HFFc6 (cell line): Measurements from ENCODE around the gene PRKG1. TPM values are rescaled to one million over a fixed set of nuclear protein-coding genes. Genes with fewer than 3 reads are reported as not detected.
A peak's percentile ranks its signal among the peaks of the same experiment; 100 is the strongest.

Source experiments
- DNase-seq: peaks from one replicate; pipeline ENCODE4 v3.0.0-alpha.2; 2018
- H3K27ac Mint-ChIP-seq: 2 replicates; pipeline ENCODE4 v1.8.0; 2020; ENCODE audit warnings: mild to moderate bottlenecking, mixed read lengths
- H3K27me3 Mint-ChIP-seq: 2 replicates; pipeline ENCODE4 v1.8.0; 2021; ENCODE audit warnings: mild to moderate bottlenecking, moderate library complexity, mixed read lengths; ENCODE audit not compliant: insufficient read depth
- H3K36me3 Mint-ChIP-seq: 2 replicates; pipeline ENCODE4 v1.8.0; 2021; ENCODE audit warnings: low read depth, mixed read lengths
- H3K4me1 Mint-ChIP-seq: 2 replicates; pipeline ENCODE4 v1.8.0; 2020; ENCODE audit warnings: low read depth, mixed read lengths
- H3K4me3 Mint-ChIP-seq: 2 replicates; pipeline ENCODE4 v1.8.0; 2020; ENCODE audit warnings: mild to moderate bottlenecking, moderate library complexity, mixed read lengths
- H3K9me3 Mint-ChIP-seq: 2 replicates; pipeline ENCODE4 v1.8.0; 2020; ENCODE audit warnings: mild to moderate bottlenecking, mixed read lengths
- CTCF ChIP-seq: fragments of 200-600 bp; sonication (generic); IDR thresholded peaks from 2 replicates; pipeline ENCODE4 v1.5.0; 2021; ENCODE audit warnings: antibody characterized with exemption, mild to moderate bottlenecking
- total RNA-seq, 6 experiments: library from RNA; stranded (reverse); fragmentation: NEBNext Ultra II Directional; extraction: Animal tissue kit (Norgen Biotek cat#: 25700); gene quantifications; 2 replicates in 1 of 6; 3 replicates in 5 of 6; pipeline ENCODE4 v1.2.3, GENCODE V29; 2021

PRKG1 gene
- total RNA-seq, 6 experiments from 2014 or later: 9.3 to 10.1 (median 9.8) TPM

- Mint-ChIP-seq H3K4me1 (peaks cover 11% of the 10 kb centered on the region; the same call in 1 of the 2 replicates), H3K4me3 (no peak overlapping the region)
Observed at GRCh38 chr10:51915031-51915542, 840.8 kb downstream of the PRKG1 start.

GRCh38 chr10:51918440-51918839, 844.2 kb downstream of the PRKG1 start:
- H3K9me3 Mint-ChIP-seq: no peaks in the 10 kb centered on the region
- H3K27me3 Mint-ChIP-seq: peaks cover 3% of the 10 kb centered on the region; the same call in 1 of the 2 replicates
- peaks cover 11% of the 10 kb centered on the region; the same call in 1 of the 2 replicates for H3K4me1 Mint-ChIP-seq
- peak overlapping the region; percentile 8; the same call in 1 of the 2 replicates for H3K4me3 Mint-ChIP-seq
- DNase-seq: no peak
- no peak for TF ChIP-seq CTCF
- no peaks in the 10 kb centered on the region for H3K36me3 Mint-ChIP-seq
- no peak overlapping the region for H3K27ac Mint-ChIP-seq

More at GRCh38 chr10:51915031-51915542, 840.8 kb downstream of the PRKG1 start:
- Mint-ChIP-seq H3K36me3 (no peaks in the 10 kb centered on the region), H3K9me3 (no peaks in the 10 kb centered on the region), H3K27me3 (peaks cover 3% of the 10 kb centered on the region; the same call in 1 of the 2 replicates), H3K27ac (no peak overlapping the region)
- DNase-seq: no peak
- no peak for TF ChIP-seq CTCF

- H3K36me3 Mint-ChIP-seq: no peaks in the 10 kb centered on the region
- DNase-seq: no peak
- H3K4me3 Mint-ChIP-seq: peak overlapping the region; percentile 8; the same call in 1 of the 2 replicates
- H3K27ac Mint-ChIP-seq: no peak overlapping the region
- H3K9me3 Mint-ChIP-seq: no peaks in the 10 kb centered on the region
- H3K4me1 Mint-ChIP-seq: peaks cover 11% of the 10 kb centered on the region; the same call in 1 of the 2 replicates
- TF ChIP-seq CTCF: no peak
- H3K27me3 Mint-ChIP-seq: peaks cover 3% of the 10 kb centered on the region; the same call in 1 of the 2 replicates
Observed at GRCh38 chr10:51918884-51919325, 844.6 kb downstream of the PRKG1 start.

- H3K27me3 Mint-ChIP-seq: peaks cover 3% of the 10 kb centered on the region; the same call in 1 of the 2 replicates
- no peak overlapping the region for H3K4me3 Mint-ChIP-seq
- no peak overlapping the region for H3K27ac Mint-ChIP-seq
- no peaks in the 10 kb centered on the region for H3K36me3 Mint-ChIP-seq
- H3K9me3 Mint-ChIP-seq: no peaks in the 10 kb centered on the region
- no peak for DNase-seq
- H3K4me1 Mint-ChIP-seq: peaks cover 11% of the 10 kb centered on the region; the same call in 1 of the 2 replicates
- TF ChIP-seq CTCF: no peak
Observed at GRCh38 chr10:51920672-51921071, 846.4 kb downstream of the PRKG1 start.

GRCh38 chr10:51924359-51924758, 850.1 kb downstream of the PRKG1 start:
- TF ChIP-seq CTCF: no peak
- Mint-ChIP-seq H3K4me1 (peaks cover 5% of the 10 kb centered on the region; the same call in 1 of the 2 replicates), H3K27ac (no peak overlapping the region), H3K9me3 (no peaks in the 10 kb centered on the region), H3K36me3 (no peaks in the 10 kb centered on the region), H3K27me3 (peaks cover 2% of the 10 kb centered on the region; the same call in 1 of the 2 replicates), H3K4me3 (no peak overlapping the region)
- DNase-seq: no peak
